Uterus (tissue), 2 donors: ENCODE data around the gene DND1.

Experiments
- POLR2A ChIP-seq, 2 donors: fragments of 450-650 bp; IDR thresholded peaks; one replicate each; pipeline ENCODE4 v1.6.1; 2016; ENCODE audit warnings: antibody characterized with exemption in 2 of 2, mild to moderate bottlenecking in 1 of 2, moderate library complexity in 1 of 2
- TF ChIP-seq, protein P1 (sequence below), 4 experiments: fragments of 200-600 bp in 2 of 4; fragments of 450-650 bp in 2 of 4; sonication (generic) in 2 of 4; IDR thresholded peaks; one replicate each; pipeline ENCODE4 v1.5.1; 2016 to 2019; ENCODE audit warnings: antibody characterized with exemption in 4 of 4, mild to moderate bottlenecking in 2 of 4, moderate library complexity in 1 of 4

DNA sequence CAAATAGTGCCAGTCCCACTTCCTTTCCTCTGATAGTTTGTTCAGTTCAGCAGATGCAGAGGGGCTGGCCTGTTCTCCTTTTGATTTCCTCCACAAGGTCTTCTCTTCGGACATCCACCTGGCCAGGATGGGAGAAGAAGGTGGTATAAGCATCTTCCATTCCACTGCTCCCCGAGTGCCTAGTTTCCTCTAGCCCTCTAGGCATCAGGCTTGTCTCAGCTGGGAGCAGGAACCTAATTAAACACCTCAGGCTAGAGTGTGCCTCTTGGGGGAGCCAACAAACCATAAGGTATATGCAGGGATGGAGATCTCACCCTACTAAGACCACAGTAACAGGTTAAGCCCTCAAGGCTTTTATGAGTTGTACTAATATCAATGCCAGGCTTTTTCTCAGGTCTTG is 835 bp upstream of the DND1 start:
- TF ChIP-seq POLR2A (IDR thresholded peaks at IDR 0.05): no peak
- TF ChIP-seq, protein P1, sequence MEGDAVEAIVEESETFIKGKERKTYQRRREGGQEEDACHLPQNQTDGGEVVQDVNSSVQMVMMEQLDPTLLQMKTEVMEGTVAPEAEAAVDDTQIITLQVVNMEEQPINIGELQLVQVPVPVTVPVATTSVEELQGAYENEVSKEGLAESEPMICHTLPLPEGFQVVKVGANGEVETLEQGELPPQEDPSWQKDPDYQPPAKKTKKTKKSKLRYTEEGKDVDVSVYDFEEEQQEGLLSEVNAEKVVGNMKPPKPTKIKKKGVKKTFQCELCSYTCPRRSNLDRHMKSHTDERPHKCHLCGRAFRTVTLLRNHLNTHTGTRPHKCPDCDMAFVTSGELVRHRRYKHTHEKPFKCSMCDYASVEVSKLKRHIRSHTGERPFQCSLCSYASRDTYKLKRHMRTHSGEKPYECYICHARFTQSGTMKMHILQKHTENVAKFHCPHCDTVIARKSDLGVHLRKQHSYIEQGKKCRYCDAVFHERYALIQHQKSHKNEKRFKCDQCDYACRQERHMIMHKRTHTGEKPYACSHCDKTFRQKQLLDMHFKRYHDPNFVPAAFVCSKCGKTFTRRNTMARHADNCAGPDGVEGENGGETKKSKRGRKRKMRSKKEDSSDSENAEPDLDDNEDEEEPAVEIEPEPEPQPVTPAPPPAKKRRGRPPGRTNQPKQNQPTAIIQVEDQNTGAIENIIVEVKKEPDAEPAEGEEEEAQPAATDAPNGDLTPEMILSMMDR (IDR thresholded peaks at IDR 0.05): no peak
